Lower leg skin (tissue), 4 donors: ENCODE measurements around the gene ARRB2. TPM values are rescaled to one million over a fixed set of nuclear protein-coding genes. Genes with fewer than 3 reads are reported as not detected.

ENCODE experiments used
- DNase-seq, 2 donors: peaks; one replicate each; pipeline ENCODE4 v3.0.0-alpha.2; 2019; ENCODE audit warnings: low spot score in 2 of 2
- H3K4me3 ChIP-seq: fragments of 200-600 bp; sonication (generic); 2 replicates; pipeline ENCODE4 v1.5.1; 2017; ENCODE audit warnings: mild to moderate bottlenecking, low read depth; ENCODE audit not compliant: poor library complexity, severe bottlenecking
- CTCF ChIP-seq, 3 donors: fragments of 450-650 bp; IDR thresholded peaks; one replicate each; pipeline ENCODE4 v1.5.1; 2016; ENCODE audit warnings: antibody characterized with exemption in 3 of 3, mild to moderate bottlenecking in 3 of 3, moderate library complexity in 2 of 3
- POLR2A ChIP-seq, 2 donors: fragments of 450-650 bp; IDR thresholded peaks; one replicate each; pipeline ENCODE4 v1.6.1; 2016 to 2017; ENCODE audit warnings: antibody characterized with exemption in 2 of 2, mild to moderate bottlenecking in 1 of 2, moderate library complexity in 1 of 2
- WGBS, 2 donors: methylation state at CpG; one replicate each; pipeline ENCODE4 v1.1.5; 2018; 5-methylcytosine and 5-hydroxymethylcytosine counted together
- intact Hi-C: fragments of 100-400 bp; cut with DNase I; formaldehyde crosslinking; loops from one replicate; pipeline ENCODE4 v1.15.0; 2023; ENCODE audit warnings: low total_unique reads
- total RNA-seq, 4 donors: library from RNA; depleted of rRNA; stranded (reverse); fragments of >200 nt; gene quantifications; one replicate each; pipeline ENCODE4 v1.1.0, GENCODE V29; 2016

Gene ARRB2
- total RNA-seq, 4 donors from 2014 or later: 8.5 to 16.4 (median 11.8) TPM

GRCh38 chr17:4741544-4741943, 31.1 kb downstream of the ARRB2 start:
- DNase-seq: no peak
- intact Hi-C loops: no loop called here
- no peak for TF ChIP-seq CTCF (IDR thresholded peaks at IDR 0.05)
- TF ChIP-seq POLR2A (IDR thresholded peaks at IDR 0.05): no peak
- H3K4me3 ChIP-seq: no peak overlapping the region
- 94 to 97% methylated on average over 5 to 8 of the region's 8 CpGs for WGBS, 2 donors

GRCh38 chr17:4742133-4742532, 31.7 kb downstream of the ARRB2 start:
- TF ChIP-seq POLR2A (IDR thresholded peaks at IDR 0.05): no peak
- no peak for TF ChIP-seq CTCF (IDR thresholded peaks at IDR 0.05)
- intact Hi-C loops: no loop called here
- no peak for DNase-seq
- 65 to 73% methylated on average over 9 of the region's 9 CpGs for WGBS, 2 donors
- no peak overlapping the region for H3K4me3 ChIP-seq

GRCh38 chr17:4742629-4743028, 32.2 kb downstream of the ARRB2 start:
- TF ChIP-seq POLR2A (IDR thresholded peaks at IDR 0.05) (no peak), CTCF (IDR thresholded peaks at IDR 0.05) (no peak)
- DNase-seq: no peak
- WGBS, 2 donors: 67 to 82% methylated on average over 10 of the region's 10 CpGs
- H3K4me3 ChIP-seq: no peak overlapping the region
- intact Hi-C loops: no loop called here

GRCh38 chr17:4743216-4743615, 32.8 kb downstream of the ARRB2 start:
- no peak for DNase-seq
- H3K4me3 ChIP-seq: no peak overlapping the region
- intact Hi-C loops: no loop called here
- TF ChIP-seq POLR2A (IDR thresholded peaks at IDR 0.05) (no peak), CTCF (IDR thresholded peaks at IDR 0.05) (no peak)
- 93 to 96% methylated on average over 8 of the region's 8 CpGs for WGBS, 2 donors

- WGBS, 2 donors: 88 to 96% methylated on average over 9 of the region's 9 CpGs
- TF ChIP-seq POLR2A (IDR thresholded peaks at IDR 0.05) (no peak), CTCF (IDR thresholded peaks at IDR 0.05) (no peak)
- no peak for DNase-seq
- intact Hi-C loops: no loop called here
- no peak overlapping the region for H3K4me3 ChIP-seq
These were observed 33.5 kb downstream of the ARRB2 start for GRCh38 chr17:4743898-4744297.
